Body of pancreas (tissue), 4 donors: ENCODE data around the gene SULT2A1. TPM values are rescaled to one million over a fixed set of nuclear protein-coding genes. Genes with fewer than 3 reads are reported as not detected.
"Not testable (repeated sequence)": the region's sequence is repeated elsewhere in the genome, so short reads cannot be mapped to it uniquely, and the experiment has no call there.

Experiments
- ATAC-seq: fragments of 150-250 bp; one replicate; pipeline ENCODE4 v1.9.1; 2016
- DNase-seq, 4 donors: peaks; one replicate each; pipeline ENCODE4 v3.0.0-alpha.2; 2019
- H3K27ac ChIP-seq, 4 donors: fragments of 200-600 bp; sonication (generic); 1 replicate in 3 of 4; 2 replicates in 1 of 4; pipeline versions ENCODE4 v1.5.1 to v1.6.1; 2016 to 2019; ENCODE audit warnings: mild to moderate bottlenecking in 1 of 4, mixed read lengths in 1 of 4, moderate library complexity in 1 of 4
- H3K27me3 ChIP-seq, 2 donors: fragments of 200-600 bp; sonication (generic); one replicate each; pipeline ENCODE4 v1.6.0; 2016; ENCODE audit warnings: mild to moderate bottlenecking in 1 of 2
- H3K36me3 ChIP-seq, 2 donors: fragments of 200-600 bp; sonication (generic); replicated peaks in 1 of 2; 2 replicates each; pipeline ENCODE4 v1.5.1; 2016; ENCODE audit warnings: low read depth in 2 of 2; ENCODE audit not compliant: insufficient read depth in 1 of 2
- H3K4me1 ChIP-seq: fragments of 200-600 bp; sonication (generic); one replicate; pipeline ENCODE4 v1.6.0; 2016
- H3K4me3 ChIP-seq, 2 donors: fragments of 200-600 bp; sonication (generic); 1 replicate in 1 of 2; 2 replicates in 1 of 2; pipeline ENCODE4 v1.5.1; 2016 to 2019
- H3K9me3 ChIP-seq, 3 donors: fragments of 200-600 bp; sonication (generic); 1 replicate in 2 of 3; 2 replicates in 1 of 3; pipeline ENCODE4 v1.5.1; 2016
- CTCF ChIP-seq, 7 experiments: fragments of 450-650 bp in 4 of 7; fragments of 200-600 bp in 3 of 7; sonication (generic) in 3 of 7; IDR thresholded peaks; one replicate each; pipeline ENCODE4 v1.5.1; 2016 to 2019; ENCODE audit warnings: antibody characterized with exemption in 7 of 7
- POLR2A ChIP-seq, 3 donors: fragments of 450-650 bp; IDR thresholded peaks; one replicate each; pipeline ENCODE4 v1.6.1; 2016; ENCODE audit warnings: antibody characterized with exemption in 3 of 3, mild to moderate bottlenecking in 2 of 3
- WGBS, 2 donors: methylation state at CpG; one replicate each; pipeline ENCODE4 v1.1.5; 2017; 5-methylcytosine and 5-hydroxymethylcytosine counted together
- intact Hi-C: fragments of 100-400 bp; cut with DNase I; formaldehyde crosslinking; loops from one replicate; pipeline ENCODE4 v1.15.1; 2023
- total RNA-seq, 2 donors: library from RNA; depleted of rRNA; stranded (reverse); fragments of >200 nt; gene quantifications; one replicate each; pipeline ENCODE4 v1.1.0, GENCODE V29; 2016

The SULT2A1 gene
- total RNA-seq = not detected

GRCh38 chr19:47886010-47886559 lies at the start of gene SULT2A1:
TSS of gene SULT2A1 (minus strand) at chr19:47886315. CDS start at chr19:47886257, 58 bp downstream.
- Histone ChIP-seq H3K36me3 (no peaks in the 10 kb centered on the region), H3K4me3 (no peak within 1 kb of the TSS), H3K27me3 (no peaks in the 10 kb centered on the region), H3K27ac (no peak within 1 kb of the TSS), H3K9me3 (no peaks in the 10 kb centered on the region), H3K4me1 (no peaks in the 10 kb centered on the region)
- intact Hi-C loops = no loop called here
- no peak for ATAC-seq
- DNase-seq = no peak
- WGBS, 2 donors = 33 to 38% methylated on average over 12 of the region's 12 CpGs
- TF ChIP-seq CTCF (IDR thresholded peaks at IDR 0.05) (no peak), POLR2A (IDR thresholded peaks at IDR 0.05) (no peak)

GRCh38 chr19:47928581-47928980 lies 42.5 kb upstream of the SULT2A1 start:
- intact Hi-C loops, H3K36me3 ChIP-seq, H3K27me3 ChIP-seq, H3K4me3 ChIP-seq, H3K9me3 ChIP-seq, ATAC-seq, H3K27ac ChIP-seq, DNase-seq, H3K4me1 ChIP-seq: not testable (repeated sequence)
- WGBS, 2 donors = no CpG with 5 or more reads among the region's 20 CpGs

- H3K27me3 ChIP-seq, ATAC-seq, H3K4me3 ChIP-seq, DNase-seq, intact Hi-C loops, H3K4me1 ChIP-seq, H3K36me3 ChIP-seq, H3K27ac ChIP-seq, H3K9me3 ChIP-seq: not testable (repeated sequence)
- WGBS, 2 donors = 2 to 3% methylated on average over 13 of the region's 15 CpGs
- TF ChIP-seq CTCF (IDR thresholded peaks at IDR 0.05) = peak; percentile 28 to 71 (median 39)
Measured at GRCh38 chr19:47920107-47920506, 34.0 kb upstream of the SULT2A1 start.

- ATAC-seq, intact Hi-C loops, DNase-seq, H3K4me1 ChIP-seq, H3K27ac ChIP-seq, H3K9me3 ChIP-seq, H3K4me3 ChIP-seq, H3K36me3 ChIP-seq, H3K27me3 ChIP-seq: not testable (repeated sequence)
- WGBS, 2 donors = 68 to 72% methylated on average over 1 to 2 of the region's 2 CpGs
Measured at GRCh38 chr19:47910191-47910590, 24.1 kb upstream of the SULT2A1 start.

- H3K4me3 ChIP-seq, ATAC-seq, H3K27ac ChIP-seq, H3K4me1 ChIP-seq, H3K9me3 ChIP-seq, intact Hi-C loops, H3K36me3 ChIP-seq, H3K27me3 ChIP-seq: not testable (repeated sequence)
- 0 to 2% methylated on average over 5 to 8 of the region's 14 CpGs for WGBS, 2 donors
- peak in 4 of 7 experiments; percentile 8 to 60 (median 48) for TF ChIP-seq CTCF (IDR thresholded peaks at IDR 0.05)
- peak; percentile 79 to 89 (median 85) for DNase-seq
Measured at GRCh38 chr19:47909350-47909749, 23.2 kb upstream of the SULT2A1 start.

GRCh38 chr19:47901370-47901769 lies 15.3 kb upstream of the SULT2A1 start:
- Histone ChIP-seq H3K27me3 (no peaks in the 10 kb centered on the region), H3K9me3 (no peaks in the 10 kb centered on the region), H3K4me1 (no peaks in the 10 kb centered on the region), H3K4me3 (no peak overlapping the region), H3K36me3 (no peaks in the 10 kb centered on the region), H3K27ac (no peak overlapping the region)
- no peak for TF ChIP-seq CTCF (IDR thresholded peaks at IDR 0.05)
- TF ChIP-seq POLR2A (IDR thresholded peaks at IDR 0.05) = no peak
- ATAC-seq = no peak
- intact Hi-C loops = no loop called here
- DNase-seq = no peak
- WGBS, 2 donors = 72 to 82% methylated on average over 6 to 7 of the region's 7 CpGs
